Activated CD4-positive, alpha-beta T cell treated with anti-CD3 and anti-CD28 coated beads for 24 hours (primary cell): ENCODE data around the gene HBS1L.

ENCODE experiments used
- DNase-seq, 2 donors: peaks; one replicate each; pipeline ENCODE4 v3.0.0-alpha.2; 2020; ENCODE audit warnings: low read depth in 2 of 2

HBS1L gene

DNA sequence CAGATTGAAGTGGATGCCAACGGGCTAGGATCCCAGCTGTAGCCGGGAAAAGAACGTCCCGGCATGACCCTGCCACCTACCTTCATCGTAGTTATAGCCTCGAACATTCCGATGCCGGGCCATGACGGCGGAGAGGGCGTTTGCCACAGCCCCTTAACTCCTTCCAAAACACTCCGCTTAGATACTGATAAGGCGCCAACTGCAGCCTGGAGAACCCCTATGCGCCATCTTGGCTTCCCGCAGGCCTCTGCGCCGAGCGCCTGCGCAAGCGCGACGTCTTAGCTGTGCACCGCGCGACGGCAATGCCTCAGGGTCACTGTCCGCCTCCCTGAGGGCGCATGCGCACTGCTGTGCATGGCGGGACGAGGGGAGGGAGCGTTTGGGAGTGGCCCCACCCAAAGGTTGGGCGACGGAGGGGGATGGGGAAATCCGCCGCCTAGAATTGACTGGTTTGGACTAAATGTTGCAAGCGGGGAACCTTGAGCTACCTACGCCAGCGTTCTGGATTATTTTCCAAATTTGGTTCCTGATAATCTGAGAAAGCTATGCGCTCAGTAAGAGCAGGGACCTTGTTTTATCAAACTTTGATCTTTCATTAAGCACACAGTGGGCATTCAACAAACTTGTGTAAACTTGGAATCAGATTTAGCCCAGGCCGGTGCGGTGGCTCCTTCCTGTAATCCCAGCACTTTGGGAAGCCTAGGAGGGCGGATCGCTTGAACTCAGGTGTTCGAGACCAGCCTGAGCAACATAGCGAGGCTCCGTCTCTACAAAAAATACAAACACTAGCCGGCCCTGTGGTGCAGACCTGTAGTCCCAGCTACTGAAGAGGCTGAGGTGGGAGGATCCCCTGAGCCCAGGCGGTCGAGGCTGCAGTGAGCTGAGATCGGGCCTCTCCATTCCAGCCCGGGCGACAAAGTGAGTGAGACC lies at the start of gene HBS1L:
Gene HBS1L, minus strand, starts transcription at position 254 of the 930 bp plus-strand sequence. Its CDS starts 131 bp downstream, at position 123.
- peak; percentile 94 for DNase-seq

DNA sequence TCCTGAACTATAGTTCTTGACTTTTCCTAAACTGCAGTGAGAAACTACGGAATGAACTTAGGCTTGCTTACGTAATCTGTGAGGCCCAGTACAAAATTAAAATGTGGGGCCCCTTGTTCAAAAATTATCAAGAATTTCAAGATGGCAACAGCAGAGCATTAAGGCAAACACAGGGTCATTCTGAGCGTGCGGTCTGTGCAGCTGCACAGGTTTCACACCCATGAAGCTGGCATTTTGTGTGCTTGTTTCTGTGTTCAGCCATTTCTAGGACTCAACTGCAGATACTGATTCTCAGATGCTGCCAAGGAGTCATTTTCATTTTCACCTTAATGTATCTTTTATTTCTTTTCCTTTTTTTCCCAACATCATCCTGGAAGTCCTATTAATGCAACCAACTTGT lies 49.6 kb upstream of the HBS1L start:
- DNase-seq = no peak

DNA sequence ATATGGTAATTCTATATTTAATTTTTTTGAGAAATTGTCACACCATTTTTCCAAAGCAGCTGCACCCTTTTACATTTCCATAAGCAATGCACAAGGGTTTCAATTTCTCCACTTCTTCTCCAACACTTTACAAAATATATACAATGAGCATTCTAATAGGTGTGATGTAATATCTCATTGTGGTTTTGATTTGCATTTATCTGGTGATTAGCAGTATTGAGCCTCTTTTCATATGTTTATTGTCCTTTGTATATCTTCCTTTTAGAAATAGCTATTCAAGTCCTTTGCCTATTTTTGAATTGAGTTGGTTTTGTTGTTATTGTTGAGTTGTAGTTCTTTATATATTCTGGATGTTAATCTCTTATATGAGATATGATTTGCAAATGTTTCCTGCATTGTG lies 47.6 kb upstream of the HBS1L start:
- DNase-seq = no peak

DNA sequence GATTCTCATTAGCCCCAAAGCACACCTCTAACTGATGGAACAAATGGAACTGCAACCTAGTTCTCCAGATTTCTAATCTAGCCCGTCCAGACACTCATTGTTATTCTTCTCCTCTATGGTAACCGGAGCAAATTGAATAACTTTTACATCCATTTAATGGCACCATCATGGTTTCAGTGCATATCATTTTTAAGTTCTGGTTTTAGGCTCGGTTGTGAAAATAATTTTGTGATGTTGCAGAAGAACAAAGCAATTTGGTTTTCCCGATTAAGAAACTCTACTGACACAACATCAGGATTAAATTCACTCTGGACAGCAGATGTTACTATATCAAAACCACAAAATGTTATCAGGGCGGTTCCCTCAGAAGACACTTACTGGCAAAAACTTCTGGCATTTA lies 42.5 kb upstream of the HBS1L start:
- DNase-seq = no peak

DNA sequence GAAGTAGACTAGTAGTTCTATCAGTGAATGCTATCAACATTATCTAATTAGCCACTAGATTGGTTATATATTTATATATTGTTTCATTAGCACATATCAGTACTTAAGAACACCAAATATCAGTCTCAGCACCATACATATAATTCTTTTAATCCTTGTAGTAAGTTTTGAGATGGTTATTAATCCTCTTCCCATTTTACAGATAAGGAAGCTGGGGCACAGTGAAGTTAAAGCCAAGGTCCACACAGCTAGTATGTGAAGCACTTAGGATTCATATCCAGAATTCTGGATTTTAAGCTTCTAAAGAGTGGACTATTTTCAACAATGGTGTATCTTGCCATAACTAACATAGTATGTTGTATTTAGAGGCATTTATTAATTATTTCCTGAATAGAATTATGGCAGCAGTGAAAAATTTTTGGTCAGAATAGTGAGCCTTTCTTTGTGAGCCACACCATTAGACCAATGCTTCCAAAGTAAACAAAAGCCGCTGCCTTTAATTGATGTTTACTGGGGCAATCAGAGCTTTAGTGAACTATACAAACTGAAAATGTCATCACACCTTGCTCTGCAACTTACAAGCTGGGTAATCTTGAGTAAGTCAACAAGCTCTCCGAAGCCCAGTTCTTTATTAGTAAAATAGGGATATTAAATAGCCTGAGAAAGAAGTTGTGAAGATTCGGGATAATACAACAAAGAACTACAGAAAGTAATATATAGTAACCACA lies 41.9 kb upstream of the HBS1L start:
- DNase-seq = no peak

DNA sequence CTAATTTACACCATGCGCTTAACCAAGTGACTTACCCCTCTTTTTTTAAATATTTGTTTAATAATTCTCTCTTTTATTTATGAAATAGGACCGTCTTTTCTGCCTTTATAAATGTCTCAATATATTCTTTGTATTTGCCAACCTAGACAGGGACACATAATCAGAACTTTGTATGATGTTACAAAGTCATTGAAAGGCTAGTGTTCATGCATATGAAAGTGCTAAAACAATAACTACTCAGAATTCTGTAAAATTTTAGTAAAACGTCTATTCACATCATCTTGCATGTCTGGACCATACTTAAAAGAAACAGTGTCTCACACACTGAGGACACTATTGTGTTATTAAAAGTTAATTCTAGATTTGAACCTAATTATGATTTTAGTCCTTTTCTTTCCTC lies 41.1 kb upstream of the HBS1L start:
- DNase-seq = no peak

DNA sequence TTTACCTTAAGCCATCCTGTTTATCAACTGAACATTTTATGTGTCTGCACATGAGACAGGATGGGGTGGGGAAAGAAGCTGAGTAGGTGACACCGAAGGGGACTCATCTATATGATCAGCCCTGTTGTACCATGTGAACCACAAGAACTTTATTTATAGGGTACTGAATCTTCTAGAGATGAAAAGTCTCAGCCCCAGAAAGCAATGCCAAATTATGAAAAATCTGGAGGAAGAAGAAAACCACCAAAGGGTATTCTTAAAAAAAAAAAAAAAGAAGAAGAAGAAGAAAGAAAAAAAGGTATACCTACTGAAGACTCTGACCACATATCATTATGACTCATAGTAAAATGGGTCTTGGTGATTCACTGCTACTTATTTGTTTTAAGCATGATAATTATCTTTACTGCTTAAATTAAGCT lies 39.8 kb upstream of the HBS1L start:
- no peak for DNase-seq

DNA sequence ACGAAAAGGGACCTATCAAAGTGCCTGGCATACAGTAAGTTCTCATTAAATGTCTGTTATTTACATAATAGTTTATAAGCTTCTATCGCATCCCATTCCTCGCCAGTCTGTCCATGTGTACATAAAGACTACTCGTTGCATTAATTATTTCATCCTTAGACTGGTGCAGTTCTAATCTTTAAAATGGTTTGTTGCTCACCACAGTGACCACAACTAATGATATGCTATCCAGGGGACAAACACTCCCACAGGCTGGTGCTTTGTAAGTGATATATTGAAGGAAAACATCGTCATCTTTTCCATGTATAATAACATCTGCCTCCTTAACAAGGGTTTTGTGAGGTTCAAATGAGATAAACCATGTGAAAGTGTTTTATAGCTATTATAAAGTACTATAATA lies 39.0 kb upstream of the HBS1L start:
- DNase-seq = no peak

DNA sequence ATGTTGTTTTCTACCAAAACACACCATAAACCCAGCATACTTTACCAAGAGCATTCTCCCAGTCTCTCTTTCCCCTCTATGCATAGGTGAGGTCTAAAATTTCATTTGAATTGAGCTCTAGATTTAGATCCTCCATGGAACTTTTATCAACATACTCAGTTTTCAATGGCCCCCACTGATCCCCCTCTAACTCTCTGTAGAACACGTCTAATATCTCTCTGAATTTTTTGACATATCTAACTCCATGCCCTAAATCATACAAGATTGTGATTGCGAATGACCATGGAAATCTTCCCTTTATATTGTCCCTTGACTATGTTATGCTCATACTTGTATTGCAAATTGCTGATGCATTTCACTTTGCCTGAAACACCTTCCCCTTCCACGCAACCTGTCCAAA lies 38.1 kb upstream of the HBS1L start:
- no peak for DNase-seq

DNA sequence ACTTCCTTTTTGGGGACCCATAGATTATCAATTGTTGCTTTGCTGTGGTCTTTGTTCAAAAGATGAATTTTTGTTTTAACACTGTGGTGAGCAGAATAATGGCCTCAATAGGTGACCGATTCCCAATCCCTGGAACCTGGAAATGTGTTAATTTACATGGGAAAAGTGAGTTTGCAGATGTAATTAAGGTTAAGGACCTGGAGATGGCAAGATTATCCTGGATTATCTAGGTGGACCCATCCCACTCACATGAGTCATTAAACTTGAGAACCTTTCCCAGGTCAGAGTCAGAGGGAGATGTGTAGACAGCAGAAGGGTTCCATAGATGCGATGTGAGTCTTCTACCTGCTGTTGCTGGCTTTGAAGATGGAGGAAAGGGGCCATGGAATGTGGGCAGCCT lies 36.2 kb upstream of the HBS1L start:
- no peak for DNase-seq

DNA sequence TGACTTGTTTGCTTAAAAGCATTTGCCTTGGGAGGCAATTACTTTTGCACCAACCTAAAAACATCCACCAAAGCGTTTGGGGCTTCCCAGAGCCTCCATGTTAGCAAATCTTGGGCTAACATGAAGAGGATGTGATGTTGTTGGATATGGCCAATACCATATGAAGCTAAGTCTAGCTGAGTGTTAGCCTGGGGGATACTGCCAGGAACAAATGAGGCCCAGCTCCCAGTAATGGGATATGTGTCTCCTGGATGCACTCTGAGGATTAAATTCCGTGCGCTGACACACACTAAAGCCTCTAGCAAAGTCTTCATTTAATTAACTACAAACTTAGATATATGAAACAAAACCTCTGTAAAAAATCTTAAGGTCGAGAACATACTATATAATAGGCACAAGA lies 35.3 kb upstream of the HBS1L start:
- no peak for DNase-seq

DNA sequence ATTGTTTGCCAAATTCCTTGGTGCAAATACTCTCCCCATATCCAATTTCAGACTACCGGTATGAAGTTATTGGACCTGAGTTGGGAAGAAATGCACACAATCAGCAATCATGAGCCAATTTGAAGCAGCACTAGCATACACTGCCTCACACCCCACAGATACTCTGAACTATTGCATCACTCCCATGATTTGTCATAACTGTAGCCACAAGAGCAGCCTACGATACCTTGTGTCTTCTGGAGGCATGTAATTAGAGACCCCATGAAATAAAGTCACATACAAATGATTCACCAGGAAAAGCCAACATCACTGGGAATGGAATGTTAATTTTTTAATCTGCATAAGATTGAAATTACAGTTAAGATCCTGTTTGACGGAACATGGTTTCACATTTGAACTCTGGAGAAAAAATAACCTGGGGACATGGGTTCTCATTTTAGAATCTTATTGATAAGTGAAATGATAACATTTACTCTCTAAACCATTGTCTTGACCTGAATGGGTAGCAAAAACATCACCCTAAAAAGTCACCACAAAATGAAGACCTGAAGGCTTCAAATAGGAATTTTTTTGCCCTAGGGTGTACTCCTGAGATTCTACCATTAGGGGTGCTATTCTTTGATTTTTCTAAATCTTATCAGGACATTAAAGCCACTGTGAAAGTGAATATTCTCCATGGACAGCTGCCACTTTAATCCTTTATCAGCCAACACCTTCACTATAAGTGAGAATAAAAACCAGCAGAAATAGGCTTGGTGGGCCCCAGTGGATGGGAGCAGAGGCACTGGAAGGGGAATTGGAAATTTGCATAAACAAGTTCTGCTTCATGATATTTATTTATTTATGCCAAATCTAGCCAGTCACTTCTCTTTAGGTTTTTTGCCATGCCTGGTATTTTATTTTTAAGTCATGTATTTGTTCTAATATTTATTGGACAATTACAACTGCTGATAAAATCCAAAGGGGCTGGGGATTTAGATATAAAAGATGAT lies 34.5 kb upstream of the HBS1L start:
- no peak for DNase-seq

DNA sequence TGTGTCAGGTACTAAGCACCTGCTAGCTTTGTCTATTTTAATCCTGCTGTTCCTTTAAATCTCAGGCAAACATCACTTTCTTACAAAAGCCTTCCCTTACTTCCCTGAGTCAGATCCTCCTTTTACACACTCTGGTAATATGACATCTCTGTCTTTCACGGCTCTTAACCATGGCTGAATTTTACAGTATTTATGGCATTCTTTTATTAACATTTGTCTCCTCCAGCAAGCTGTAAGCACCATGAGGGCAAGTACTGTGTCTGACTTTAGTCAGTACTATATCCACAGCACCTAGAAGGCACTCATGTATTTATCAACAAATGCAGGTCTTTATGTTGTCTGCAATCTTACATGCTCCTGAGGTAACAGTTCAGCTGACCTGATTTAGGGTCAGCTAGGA lies 33.7 kb upstream of the HBS1L start:
- no peak for DNase-seq

DNA sequence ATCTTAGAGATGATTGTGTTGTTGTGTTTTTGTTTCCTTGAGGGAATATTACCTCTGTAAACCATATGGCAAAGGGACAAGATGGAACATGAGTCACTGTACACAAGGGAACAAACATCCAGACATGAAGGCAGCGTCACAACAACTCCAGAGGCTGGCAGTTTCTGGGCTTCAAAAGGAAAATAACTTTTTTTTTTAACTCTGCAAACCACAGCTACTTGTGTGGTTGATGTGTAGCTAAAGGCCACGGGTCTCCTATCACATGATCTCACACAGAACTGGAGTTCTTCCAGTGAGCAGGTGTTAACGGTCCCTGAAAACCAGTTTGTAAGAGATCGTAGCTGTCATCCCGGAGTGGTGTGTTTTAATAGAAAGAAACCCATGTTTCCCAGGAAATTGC lies 33.2 kb upstream of the HBS1L start:
- DNase-seq = no peak

DNA sequence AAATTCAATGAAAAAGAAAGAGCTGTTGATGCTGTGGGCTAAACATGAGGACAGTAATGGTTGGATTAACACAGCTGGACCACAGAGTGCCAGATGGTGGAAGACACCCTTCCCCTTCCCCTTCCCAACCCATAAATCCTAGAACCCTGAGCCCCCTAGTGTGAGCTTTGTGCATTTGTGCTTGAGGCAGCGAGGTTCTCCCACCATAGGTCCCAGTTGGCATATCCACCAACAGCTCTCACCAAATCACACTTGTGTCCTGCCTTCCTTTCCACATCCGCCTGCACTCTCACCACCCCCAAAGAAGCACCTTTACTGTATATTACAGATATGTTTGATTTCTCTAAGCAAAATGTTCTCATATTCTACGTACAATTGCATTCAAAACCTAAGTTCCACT lies 32.8 kb upstream of the HBS1L start:
- DNase-seq = no peak

DNA sequence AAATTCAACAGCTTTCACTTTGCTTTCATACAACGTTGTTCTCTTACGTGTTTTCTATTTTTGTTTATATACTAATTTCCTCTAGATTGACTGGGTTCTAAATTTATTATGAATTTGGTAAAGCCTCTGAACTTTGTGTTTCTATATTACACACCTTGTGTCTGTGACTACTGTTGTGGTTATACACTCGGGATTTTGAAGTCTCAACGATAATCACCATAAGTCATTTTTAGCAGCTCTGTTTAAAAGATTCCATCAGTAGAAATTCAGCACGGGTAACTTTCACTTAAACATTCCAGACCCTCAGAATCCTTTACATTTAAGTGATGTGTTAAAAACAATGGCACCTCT lies 31.8 kb upstream of the HBS1L start:
- no peak for DNase-seq

DNA sequence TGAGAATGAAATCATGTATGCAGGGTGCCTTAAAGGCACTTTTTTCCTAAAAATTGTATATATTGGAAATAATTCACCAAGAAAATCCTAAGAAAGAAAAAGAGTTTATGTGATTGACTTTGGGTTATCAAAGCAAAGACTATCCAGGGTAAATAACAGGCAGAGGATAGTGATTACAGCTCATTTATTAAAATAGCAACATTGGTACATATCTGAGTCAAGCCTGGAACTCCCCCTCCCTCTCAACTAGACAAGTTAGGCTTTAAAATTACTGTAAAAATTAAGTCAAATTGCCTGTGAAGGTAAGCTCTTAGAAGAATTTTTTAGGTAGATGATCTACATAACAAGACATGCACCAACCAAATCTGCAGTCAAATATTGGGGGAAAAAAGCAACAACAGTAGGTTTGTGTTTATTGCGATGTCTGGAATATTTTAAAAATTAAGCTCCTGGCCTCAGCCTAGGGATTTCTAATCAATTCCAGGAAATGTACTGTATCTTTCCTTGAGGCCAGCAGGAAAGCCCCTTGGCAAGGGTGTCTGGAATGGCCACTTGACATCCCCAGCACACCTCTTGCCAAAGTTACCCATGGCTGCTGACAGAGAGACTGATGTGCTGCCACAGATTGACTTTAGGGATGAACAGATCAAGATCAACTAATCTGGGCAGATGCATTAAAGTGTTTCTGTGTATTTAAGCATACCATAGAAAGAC lies 31.2 kb upstream of the HBS1L start:
- DNase-seq = no peak

DNA sequence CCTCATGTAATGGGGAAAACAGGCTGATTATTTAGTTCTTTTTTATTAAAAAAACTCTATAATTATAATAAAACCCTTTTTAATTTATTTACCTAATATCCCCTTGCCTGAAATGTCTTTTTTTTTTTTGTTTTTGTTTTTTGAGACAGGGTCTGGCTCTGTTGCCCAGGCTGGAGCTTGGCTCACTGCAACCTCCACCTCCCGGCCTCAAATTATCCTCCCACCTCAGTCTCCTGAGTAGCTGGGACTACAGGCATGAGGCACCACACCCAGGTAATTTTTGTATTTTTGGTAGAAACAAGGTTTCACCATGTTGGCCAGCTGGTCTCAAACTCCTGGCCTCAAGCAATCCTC lies 30.3 kb upstream of the HBS1L start:
- no peak for DNase-seq

DNA sequence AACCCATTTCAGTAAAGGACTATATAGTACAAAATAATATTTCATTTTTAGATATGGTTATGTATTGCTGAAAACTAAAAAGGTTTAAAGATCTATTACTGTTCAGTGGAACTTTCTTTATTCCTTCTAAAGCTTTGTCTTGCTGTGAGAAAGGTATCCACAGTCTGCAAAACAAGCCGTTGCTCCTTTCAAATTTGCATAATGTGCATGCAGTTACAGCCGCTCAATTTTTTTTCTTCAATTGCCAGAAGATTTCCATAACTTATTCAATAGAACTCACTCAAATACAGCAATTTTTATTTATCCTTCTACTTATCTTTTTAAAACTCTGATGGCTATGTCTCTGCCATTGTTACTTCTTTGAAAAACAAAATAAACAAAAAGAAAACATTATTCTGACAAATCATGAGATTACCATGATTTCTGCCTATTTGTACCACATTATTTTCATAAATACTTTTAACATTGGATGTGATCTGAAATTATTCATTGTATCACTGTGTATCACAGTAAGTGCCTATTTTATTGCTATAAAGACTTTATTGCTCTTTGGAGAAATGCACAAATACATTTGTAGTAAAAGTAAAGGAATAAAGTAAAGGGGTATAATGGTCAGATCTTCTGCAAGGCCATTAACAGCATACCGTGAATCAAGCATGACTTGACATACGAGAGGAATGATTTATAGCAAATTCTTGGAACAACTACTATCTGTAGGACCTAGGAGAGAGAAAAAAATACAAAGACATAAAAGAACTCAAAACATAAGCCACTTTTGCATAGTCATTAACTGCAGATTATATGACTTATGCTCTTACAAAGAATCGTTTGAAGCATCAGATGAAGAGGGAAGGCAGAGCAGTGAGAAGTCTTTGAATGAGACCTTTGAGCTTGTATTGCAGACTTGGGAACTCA lies 29.6 kb upstream of the HBS1L start:
- DNase-seq = no peak

DNA sequence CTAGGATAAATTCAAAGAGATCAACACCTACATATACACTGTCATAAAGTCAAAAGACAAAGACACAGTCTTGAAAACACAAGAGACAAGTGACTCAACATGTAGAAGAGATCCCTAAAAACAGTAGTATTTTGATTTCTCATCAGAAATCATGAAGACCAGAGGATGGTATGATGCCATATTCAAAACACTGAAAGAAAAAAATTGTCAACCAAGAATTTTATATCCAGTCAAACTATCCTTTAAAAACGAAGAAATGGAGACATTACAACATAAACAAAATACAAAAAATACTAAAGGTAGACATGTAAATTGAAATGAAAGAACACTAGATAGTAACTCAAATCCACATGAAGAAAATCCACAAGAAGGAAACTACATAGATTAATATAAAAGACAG lies 27.3 kb upstream of the HBS1L start:
- no peak for DNase-seq
